MM.1S (cell line): ENCODE measurements around the gene PKD1L1.

Experiments
- DNase-seq: peaks from one replicate; pipeline ENCODE4 v3.0.0-alpha.2; 2015
- H2AFZ ChIP-seq: fragments of 300-600 bp; sonication (generic); 2 replicates; pipeline ENCODE4 v1.6.0; 2016; ENCODE audit warnings: antibody characterized with exemption, low read length
- H3F3A ChIP-seq: fragments of 300-600 bp; sonication (generic); 2 replicates; pipeline ENCODE4 v1.6.1; 2016; ENCODE audit warnings: mild to moderate bottlenecking, antibody characterized with exemption, low read length, moderate library complexity, mixed read lengths; ENCODE audit not compliant: insufficient read depth
- H3K27ac ChIP-seq: fragments of 300-600 bp; sonication (generic); 2 replicates; pipeline ENCODE4 v1.5.1; 2016; ENCODE audit warnings: mild to moderate bottlenecking, low read length
- H3K27me3 ChIP-seq: fragments of 300-600 bp; sonication (generic); replicated peaks from 2 replicates; pipeline ENCODE4 v1.6.0; 2016; ENCODE audit warnings: low read length; ENCODE audit not compliant: insufficient read depth
- H3K36me3 ChIP-seq: fragments of 300-600 bp; sonication (generic); replicated peaks from 2 replicates; pipeline ENCODE4 v1.6.1; 2016; ENCODE audit warnings: mild to moderate bottlenecking, low read length, mixed read lengths; ENCODE audit not compliant: insufficient read depth
- H3K4me1 ChIP-seq: fragments of 300-600 bp; sonication (generic); 2 replicates; pipeline ENCODE4 v1.6.1; 2016; ENCODE audit warnings: low read length, mixed read lengths
- H3K4me2 ChIP-seq: fragments of 300-600 bp; sonication (generic); 2 replicates; pipeline ENCODE4 v1.6.0; 2016; ENCODE audit warnings: low read depth, low read length
- H3K4me3 ChIP-seq: fragments of 300-600 bp; sonication (generic); 2 replicates; pipeline ENCODE4 v1.5.1; 2016; ENCODE audit warnings: low read length, mixed read lengths
- H3K79me2 ChIP-seq: fragments of 300-600 bp; sonication (generic); 2 replicates; pipeline ENCODE4 v1.6.1; 2016; ENCODE audit warnings: mixed run types, low read length, mixed read lengths
- H3K9ac ChIP-seq: fragments of 300-600 bp; sonication (generic); 2 replicates; pipeline ENCODE4 v1.6.1; 2016; ENCODE audit warnings: low read length, mixed read lengths
- H3K9me2 ChIP-seq: fragments of 300-600 bp; sonication (generic); replicated peaks from 2 replicates; pipeline ENCODE4 v1.6.1; 2016; ENCODE audit warnings: mild to moderate bottlenecking, low read length, mixed read lengths; ENCODE audit not compliant: insufficient read depth
- H3K9me3 ChIP-seq: fragments of 300-600 bp; sonication (generic); replicated peaks from 2 replicates; pipeline ENCODE4 v1.6.1; 2016; ENCODE audit warnings: mild to moderate bottlenecking, low read length, mixed read lengths; ENCODE audit not compliant: insufficient read depth
- H4K20me1 ChIP-seq: fragments of 300-600 bp; sonication (generic); 2 replicates; pipeline ENCODE4 v1.6.1; 2016; ENCODE audit warnings: mild to moderate bottlenecking, low read length, moderate library complexity, mixed read lengths; ENCODE audit not compliant: insufficient read depth
- EZH2 ChIP-seq: fragments of 300-600 bp; sonication (generic); optimal IDR thresholded peaks from 2 replicates; pipeline ENCODE3; 2017; ENCODE audit warnings: low read depth, mild to moderate bottlenecking, antibody characterized with exemption, low read length, mixed read lengths
- EZH2phosphoT487 ChIP-seq: fragments of 300-600 bp; sonication (generic); IDR thresholded peaks from 2 replicates; pipeline ENCODE4 v1.6.1; 2018; ENCODE audit warnings: antibody characterized with exemption, low read length
- TF ChIP-seq, protein P1 (sequence below): fragments of 300-600 bp; sonication (generic); IDR thresholded peaks from 2 replicates; pipeline ENCODE4 v1.5.1; 2016; ENCODE audit warnings: antibody characterized with exemption, low read length, mixed read lengths

Gene PKD1L1

DNA sequence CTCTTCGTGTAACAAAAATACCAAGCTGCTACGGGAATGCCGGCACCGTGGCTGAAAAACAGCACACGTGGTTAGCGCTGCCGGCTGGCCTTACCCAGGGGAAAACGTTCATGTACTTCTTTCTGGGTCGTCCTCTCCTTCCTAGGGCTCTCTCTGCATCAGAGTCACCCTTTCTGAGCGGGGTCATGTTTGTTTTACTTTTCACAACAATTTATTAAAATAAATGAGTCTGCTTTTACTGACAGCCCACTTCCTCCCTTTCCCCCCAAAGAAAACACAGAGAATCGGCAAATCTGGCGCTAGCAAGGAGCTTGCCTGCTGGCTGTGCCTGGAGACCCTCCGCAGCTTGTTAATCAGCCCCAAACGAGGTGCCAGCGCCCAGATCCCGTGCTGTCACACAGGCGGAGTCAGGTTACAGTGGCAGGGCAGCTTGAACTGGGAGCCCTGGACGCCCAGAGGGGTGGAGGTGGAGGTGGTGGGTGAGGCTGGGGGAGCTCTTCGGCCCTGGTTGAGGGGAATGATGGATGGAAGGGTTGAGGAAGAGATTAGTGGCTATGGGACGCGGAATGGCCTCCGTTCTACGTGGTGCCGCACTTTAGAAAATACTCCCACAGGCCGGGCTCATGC is 204.2 kb downstream of the PKD1L1 start:
- Histone ChIP-seq H3K79me2 (no peaks in the 10 kb centered on the region), H3K27ac (no peak overlapping the region), H3K36me3 (no peaks in the 10 kb centered on the region), H3K4me3 (no peak overlapping the region), H3K9me2 (no peaks in the 10 kb centered on the region), H3K4me2 (no peak overlapping the region), H3K4me1 (no peaks in the 10 kb centered on the region), H3F3A (no peaks in the 10 kb centered on the region), H2AFZ (no peak overlapping the region), H3K9me3 (no peaks in the 10 kb centered on the region), H3K9ac (no peak overlapping the region), H3K27me3 (no peaks in the 10 kb centered on the region), H4K20me1 (no peaks in the 10 kb centered on the region)
- no peak for DNase-seq
- TF ChIP-seq EZH2phosphoT487 (no peak), EZH2 (no peak)
- TF ChIP-seq, protein P1, sequence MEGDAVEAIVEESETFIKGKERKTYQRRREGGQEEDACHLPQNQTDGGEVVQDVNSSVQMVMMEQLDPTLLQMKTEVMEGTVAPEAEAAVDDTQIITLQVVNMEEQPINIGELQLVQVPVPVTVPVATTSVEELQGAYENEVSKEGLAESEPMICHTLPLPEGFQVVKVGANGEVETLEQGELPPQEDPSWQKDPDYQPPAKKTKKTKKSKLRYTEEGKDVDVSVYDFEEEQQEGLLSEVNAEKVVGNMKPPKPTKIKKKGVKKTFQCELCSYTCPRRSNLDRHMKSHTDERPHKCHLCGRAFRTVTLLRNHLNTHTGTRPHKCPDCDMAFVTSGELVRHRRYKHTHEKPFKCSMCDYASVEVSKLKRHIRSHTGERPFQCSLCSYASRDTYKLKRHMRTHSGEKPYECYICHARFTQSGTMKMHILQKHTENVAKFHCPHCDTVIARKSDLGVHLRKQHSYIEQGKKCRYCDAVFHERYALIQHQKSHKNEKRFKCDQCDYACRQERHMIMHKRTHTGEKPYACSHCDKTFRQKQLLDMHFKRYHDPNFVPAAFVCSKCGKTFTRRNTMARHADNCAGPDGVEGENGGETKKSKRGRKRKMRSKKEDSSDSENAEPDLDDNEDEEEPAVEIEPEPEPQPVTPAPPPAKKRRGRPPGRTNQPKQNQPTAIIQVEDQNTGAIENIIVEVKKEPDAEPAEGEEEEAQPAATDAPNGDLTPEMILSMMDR, result no peak

DNA sequence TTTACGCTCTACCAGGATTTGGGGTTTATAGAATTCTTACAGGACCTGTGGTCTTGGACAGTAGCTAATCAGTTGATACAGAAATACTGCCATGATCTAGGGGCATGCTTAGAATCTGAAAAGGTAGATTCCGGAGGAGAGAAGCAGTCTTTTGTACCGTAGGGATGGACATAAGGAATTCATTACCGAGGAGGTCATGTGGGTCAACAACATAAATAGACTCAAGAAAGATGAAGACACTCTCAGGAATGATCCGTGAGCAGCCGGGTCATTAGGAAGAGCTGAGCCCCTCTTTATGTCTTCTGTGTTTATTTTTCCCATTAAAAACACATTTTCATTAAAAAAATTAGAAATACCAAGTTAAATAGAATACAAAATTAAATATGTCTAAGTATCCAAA is 206.3 kb downstream of the PKD1L1 start:
- Histone ChIP-seq H3K79me2 (no peaks in the 10 kb centered on the region), H3K4me1 (no peaks in the 10 kb centered on the region), H2AFZ (no peak overlapping the region), H3K27me3 (no peaks in the 10 kb centered on the region), H3K36me3 (no peaks in the 10 kb centered on the region), H4K20me1 (no peaks in the 10 kb centered on the region), H3K27ac (no peak overlapping the region), H3K9me2 (no peaks in the 10 kb centered on the region), H3K4me2 (no peak overlapping the region), H3K9ac (no peak overlapping the region), H3K9me3 (no peaks in the 10 kb centered on the region), H3F3A (no peaks in the 10 kb centered on the region), H3K4me3 (no peak overlapping the region)
- TF ChIP-seq, protein P1, result no peak
- no peak for TF ChIP-seq EZH2
- no peak for TF ChIP-seq EZH2phosphoT487
- DNase-seq, result no peak

DNA sequence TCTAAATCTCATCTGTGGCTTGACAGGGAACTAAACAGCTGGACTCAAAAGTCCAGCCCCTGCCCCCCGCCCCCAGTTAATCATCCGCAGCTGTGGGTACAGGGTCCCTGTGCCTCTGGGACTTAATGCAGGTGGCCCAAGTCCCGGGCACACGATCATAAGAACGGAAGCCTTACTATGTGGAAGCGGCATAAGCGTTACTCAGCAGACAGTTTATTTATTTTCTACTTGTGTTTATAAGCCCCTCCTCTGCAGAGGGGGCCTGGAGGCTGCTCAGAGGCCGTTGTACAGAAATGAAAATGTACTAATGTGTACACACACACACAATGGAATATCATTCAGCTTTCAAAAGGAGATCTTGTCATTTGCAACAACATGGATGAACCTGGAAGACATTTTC is 208.4 kb downstream of the PKD1L1 start:
- Histone ChIP-seq H3K4me3 (no peak overlapping the region), H3K4me1 (no peaks in the 10 kb centered on the region), H4K20me1 (no peaks in the 10 kb centered on the region), H3K79me2 (no peaks in the 10 kb centered on the region), H3K9me3 (no peaks in the 10 kb centered on the region), H3K27me3 (no peaks in the 10 kb centered on the region), H3K9ac (no peak overlapping the region), H2AFZ (no peak overlapping the region), H3K4me2 (no peak overlapping the region), H3K36me3 (no peaks in the 10 kb centered on the region), H3K27ac (no peak overlapping the region), H3F3A (no peaks in the 10 kb centered on the region), H3K9me2 (no peaks in the 10 kb centered on the region)
- DNase-seq, result no peak
- TF ChIP-seq EZH2 (no peak), EZH2phosphoT487 (no peak)
- TF ChIP-seq, protein P1, result no peak
